SW 1271 (cell line): ENCODE data around the gene RHBDF2.

Source experiments
- DNase-seq, 2 experiments: peaks; one replicate each; lab custom pipeline; 2025; lab: John Stamatoyannopoulos, UW

Gene RHBDF2

DNA sequence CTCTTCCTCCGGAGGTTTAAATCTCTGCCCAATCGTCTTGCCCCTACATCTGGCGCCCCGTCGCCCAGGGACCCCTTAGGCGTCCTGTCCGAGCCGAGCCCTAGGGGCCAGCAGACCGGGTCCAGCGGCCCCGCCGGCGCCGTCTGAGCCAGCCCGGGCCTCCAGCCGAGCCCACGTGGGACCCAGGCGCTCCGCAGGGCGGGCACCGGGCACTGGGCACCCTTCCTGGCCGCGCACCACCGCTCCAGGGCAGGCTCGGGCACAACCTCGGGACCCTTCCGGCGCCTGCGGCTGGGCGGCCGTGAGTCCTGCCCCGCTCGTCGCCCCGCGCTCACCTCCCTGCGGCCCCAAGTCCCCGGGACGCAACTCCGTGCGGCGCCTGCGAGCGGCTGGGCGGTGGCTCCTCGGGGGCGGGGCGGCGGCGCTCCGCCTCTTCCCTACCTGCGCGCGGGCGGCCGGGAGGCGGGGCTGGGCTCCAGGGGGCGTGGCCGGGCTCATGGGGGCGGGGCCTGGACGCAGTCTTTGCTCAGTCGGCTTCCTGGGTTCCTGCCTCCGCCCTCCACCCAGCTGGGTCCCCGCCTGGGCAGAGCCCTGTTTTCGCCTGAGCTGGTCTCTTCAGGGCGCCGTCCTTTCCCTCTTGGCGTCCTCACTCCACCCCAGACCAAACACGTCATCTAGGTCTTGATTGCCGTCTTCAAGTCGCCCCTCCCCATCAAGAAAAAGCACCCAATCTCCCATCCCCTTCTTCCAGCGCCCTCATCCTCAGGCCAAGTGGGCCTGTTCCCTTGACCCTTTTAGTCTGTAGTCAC lies at the start of gene RHBDF2:
RHBDF2 (minus strand) TSS at position 406 of the 809 bp plus-strand sequence. CDS start 19,899 bp downstream, outside the sequence.
- DNase-seq: peak in 1 of 2 experiments; percentile 68

DNA sequence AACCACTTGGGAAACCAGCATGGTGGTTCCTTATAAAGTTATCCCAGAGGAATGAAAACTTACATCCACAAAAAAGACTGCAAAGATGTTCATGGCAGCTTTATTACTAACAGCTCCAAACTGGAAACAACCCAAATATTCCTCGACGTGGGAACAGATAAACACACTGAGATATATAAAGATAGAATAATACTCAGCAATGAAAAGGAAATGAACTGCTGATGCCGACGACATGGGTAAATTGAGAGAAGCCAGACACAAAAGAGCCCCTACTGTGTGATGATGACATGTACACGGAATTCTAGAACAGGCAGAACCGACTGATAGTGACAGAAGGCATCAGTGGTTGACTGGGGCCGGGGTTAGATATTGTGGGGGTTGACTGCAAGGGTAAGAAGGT lies 48.3 kb upstream of the RHBDF2 start:
- DNase-seq: no peak

DNA sequence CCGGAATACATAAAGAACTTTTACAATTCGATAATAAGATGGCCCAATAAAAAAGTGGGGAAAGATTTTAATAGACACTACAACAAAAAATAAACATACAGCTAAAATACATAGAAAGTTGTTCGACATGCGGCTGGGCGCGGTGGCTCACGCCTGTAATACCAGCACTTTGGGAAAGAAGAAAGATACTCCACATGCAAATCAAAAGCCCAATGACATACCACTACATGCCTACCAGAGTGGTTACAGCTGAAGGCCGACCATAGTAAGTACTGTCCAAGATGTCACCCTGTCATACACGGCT lies 47.9 kb upstream of the RHBDF2 start:
- no peak for DNase-seq

DNA sequence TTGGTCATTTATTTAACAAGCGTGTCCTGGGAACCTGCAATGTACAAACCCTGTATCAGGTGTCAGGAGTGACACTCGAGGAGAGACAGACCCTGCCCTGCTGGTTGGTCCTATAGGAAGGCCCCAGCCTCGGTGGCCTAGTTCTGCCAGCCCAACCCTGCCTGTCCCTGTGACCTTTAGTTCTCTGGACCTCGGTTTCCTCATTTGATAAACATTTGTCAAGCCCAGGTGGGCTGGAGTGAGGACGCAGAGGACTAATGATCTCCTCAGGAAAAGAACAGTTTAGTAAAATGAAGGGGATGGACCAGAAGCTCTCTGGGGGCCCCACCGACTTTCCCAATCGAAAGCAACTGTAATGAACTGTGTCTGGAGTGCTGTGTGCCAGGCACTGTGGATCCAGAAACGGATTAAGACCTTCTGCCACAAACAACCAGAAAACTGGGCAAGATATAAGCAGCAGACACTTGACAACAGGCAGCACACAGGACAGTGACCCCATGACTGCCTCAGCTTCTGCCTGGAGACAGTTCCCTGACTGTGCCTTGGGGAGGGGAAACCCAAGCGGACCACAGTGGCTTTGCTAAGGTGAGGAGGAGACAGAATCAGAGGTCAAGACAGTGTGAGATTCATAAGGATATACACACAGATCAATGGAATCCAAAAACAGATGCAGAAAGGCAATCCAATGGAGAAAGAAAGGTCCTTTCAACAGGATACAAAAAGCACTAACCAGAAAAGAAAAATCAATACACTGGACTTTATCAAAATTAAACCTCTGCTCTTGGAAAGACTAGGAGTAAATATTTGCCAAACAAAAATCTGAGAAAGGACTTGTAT lies 47.4 kb upstream of the RHBDF2 start:
- DNase-seq: no peak

DNA sequence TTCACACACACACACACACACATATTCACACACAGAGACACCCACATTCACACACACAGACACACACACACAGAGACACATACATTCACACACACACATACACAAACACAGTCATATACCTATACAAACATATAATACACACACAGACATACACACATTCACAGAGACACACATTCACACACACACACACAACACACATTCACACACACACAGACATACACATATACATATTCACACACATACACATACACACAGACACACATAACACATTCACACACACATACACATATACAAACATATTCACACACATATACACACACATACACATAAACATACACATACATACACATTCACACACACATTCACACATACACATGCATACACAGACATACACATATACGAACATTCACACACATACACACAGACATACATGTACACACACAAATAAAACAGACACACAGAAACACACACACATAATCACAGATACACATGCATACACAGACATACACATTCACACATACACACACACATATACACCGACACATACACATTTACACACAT lies 46.5 kb upstream of the RHBDF2 start:
- no peak for DNase-seq

DNA sequence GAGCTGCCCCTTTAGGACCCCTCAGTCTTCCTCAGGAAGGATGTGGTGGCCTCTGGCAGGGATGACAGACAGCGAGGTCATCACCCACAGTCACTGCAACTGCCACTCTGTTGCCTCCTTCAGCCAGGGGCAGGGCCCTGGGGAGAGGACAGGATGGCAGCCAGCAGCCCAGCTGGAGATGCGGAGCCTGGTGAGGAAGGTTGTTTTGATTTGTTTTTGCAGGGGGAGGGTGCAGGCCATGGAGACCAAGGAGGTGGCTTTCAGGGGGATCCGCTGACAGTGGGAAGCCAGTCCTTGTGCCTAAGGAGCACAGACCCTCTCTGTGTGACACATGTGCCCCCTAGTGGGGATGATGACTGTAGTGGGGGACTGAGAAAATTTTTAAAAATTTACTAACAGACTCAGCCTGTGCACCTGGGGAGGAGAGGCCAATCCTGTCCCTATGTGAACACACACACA lies 46.0 kb upstream of the RHBDF2 start:
- DNase-seq: peak in 1 of 2 experiments; percentile 27

DNA sequence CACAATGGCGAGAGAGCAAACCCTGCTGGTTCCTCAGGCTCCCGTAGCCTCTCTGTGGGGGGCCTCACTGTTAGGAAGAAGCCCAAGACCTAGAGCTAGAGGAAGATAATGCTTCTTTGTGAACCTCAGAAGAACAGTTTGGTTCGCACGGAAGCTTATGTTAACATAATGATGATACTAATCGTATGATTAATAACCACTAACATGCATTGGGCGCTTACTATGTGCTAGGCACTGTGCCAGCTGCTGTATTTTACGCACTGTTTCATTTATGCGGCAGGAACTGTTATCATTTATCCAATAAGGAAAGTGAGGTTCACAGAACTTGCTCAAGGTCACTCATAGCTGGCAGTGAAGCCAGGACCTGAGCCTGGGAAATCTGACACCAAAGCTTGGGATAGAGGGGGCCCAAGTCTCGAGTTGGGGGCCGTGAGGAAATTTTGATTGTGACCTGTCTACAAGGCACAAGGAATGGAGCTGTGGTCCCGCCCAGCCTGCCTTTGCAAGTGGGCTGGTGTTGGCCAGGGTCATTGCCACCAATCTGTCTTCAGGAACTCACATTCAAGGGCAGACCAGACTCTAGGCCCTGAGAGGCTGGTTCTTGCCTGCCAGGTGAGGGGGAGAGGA lies 45.4 kb upstream of the RHBDF2 start:
- DNase-seq: no peak

DNA sequence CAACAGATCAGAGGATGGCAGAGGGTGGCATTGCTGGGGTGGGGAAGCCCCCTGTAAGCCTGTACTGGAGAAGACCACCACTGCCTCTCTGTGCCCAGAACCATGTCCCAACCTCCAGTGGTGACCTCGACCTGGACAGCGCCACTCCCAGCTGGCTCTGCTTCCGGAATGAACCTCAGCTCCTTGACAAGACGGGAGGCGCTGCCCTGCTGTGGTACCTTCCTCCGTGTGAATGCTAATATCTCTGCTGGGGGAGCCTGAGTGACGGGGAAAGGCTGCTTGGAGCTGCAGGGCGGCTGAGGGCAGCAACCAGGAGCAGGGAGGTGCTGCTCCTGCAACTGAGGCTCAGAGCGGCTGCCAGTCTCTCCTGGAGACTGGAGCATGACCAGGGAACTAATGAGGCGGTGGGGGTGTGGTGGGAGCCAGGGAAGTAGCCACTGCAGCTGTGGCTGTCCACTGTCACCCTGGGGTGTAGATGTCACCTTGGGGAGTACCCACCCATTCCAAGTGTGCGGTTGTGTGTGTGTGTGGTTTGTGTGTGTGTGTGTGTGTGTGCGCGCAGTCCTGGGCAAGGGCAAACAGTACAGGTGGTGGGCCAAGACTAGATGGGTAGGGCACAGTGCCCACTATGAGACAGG lies 44.8 kb upstream of the RHBDF2 start:
- DNase-seq: no peak

DNA sequence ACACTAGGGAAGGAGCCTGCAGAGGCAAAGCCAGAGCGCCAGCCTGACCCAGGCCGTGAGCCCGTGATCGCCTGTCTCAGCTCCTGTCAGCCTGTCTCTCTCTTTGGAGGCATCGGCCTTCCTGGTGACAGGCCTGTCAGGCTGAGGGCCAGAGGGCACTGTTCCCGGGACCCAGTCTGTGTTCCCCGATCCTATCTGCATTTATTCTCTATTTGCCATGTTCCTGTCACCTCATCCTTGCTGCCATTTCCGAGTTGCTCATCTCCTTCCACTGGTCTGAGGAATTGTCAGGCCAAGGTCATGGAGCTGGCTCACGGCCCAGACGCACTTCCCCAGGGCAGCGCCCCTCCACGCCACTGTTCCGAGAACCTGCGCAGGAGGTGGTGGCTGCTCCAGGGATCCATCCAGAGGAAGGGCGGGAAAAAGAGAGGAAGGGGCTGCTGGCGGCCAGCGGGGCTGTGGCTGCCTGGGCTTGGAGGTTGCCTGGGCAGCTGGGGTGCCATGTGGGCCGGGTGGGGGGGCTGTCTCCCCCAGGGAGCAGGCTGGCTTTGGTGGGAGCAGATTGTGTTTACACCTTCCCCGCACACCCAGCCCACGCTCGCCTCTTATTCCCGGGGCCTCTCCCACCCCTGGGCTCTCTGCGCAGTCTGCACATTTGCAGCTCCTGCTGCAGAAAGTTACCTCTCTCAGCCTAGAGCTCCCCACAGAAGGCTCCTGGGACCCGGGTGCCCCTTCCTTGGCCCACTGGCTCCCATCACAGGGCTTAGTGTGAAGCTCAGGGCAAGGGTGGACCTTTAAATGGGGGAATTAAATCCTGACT lies 43.5 kb upstream of the RHBDF2 start:
- no peak for DNase-seq

DNA sequence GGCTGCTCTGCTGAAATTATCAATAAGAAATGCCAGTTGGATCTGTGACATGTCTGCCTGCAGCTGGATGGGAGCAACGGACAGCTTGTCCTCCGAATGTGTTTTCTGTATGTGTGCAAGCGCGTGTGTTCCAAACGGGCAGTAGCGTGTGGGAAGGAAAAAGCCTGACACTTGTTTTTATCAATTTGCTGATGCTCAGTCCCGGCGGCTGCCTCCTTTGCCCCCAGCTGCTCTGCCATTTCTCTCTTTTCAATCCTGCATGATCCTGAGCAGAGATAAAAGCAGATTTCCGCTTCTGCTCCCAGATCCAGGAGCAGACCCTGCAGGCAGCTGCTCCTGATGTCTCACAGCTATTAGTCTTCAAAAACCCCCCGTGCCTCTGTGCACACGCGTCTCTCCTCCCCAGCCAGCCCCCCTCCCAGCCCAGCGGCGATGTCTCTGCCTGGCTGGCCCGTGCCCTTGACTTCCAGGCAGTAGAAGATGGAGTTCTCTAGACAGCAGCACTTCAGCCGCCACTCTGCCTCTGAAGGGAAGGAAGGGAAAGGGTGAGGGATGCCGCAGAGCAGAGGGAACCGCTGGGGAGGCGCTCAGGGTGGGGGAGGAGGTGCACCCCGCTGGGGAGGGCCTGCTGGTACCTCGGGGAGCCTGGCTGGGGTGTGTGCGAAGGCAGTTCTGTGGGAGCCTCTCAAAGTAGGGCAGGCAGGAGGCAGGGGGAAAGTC lies 42.8 kb upstream of the RHBDF2 start:
- no peak for DNase-seq

DNA sequence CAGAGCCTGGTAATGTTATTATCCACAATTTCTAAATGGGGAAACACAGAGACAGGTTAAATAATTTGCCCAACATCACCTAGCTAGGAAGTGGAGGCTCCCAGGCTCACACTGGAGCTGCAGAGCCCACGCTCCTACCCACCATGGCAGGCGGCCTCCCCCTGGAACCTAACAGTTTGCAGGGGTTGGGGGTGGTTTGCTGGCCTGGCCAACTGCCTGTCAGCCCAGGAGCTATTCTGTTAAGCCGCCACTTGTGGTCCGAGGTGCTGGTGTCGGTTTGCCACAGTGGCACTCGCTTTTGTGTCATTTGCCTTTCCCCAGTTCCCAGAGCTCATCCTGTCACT lies 42.2 kb upstream of the RHBDF2 start:
- DNase-seq: no peak

DNA sequence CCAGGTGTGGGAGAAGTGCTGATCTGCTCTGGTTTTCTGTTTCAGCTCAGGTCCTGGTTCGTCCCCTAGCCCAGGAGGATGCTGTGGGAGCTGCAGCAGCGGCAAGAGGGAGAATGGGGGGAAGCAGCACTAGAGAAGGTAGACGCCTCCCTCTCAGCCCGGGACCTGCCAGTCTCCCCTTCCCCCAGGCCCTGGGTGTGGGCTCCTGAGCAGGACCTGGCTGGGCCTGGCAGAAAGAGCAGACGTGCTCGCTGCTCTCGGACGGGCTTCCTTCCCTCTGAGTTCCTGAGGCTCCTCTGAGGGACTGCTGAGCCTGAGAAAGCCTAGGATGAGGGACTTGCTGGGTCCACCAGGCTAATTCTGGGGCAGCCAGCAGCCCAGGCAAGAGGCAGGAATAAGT lies 41.8 kb upstream of the RHBDF2 start:
- DNase-seq: no peak

DNA sequence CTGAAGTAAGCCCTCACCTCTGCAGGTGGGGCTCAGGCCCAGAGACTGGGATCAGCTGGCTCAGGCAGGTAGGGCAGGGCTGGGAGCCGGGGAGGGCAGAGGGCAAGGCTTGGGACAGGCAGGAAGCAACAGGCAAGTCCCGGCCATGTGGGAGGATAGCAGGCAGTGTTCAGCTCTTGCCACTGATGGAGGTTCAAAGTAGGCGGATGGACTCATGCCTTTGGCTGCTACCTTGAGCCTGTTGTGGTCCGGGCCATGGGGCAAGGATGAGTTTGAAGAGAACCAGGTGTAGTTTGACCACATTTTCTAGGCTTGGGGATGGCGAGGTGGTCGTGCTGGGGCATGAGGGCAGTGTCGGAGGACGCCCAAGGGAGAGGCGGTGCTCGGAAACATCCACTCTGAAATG lies 41.3 kb upstream of the RHBDF2 start:
- DNase-seq: no peak

DNA sequence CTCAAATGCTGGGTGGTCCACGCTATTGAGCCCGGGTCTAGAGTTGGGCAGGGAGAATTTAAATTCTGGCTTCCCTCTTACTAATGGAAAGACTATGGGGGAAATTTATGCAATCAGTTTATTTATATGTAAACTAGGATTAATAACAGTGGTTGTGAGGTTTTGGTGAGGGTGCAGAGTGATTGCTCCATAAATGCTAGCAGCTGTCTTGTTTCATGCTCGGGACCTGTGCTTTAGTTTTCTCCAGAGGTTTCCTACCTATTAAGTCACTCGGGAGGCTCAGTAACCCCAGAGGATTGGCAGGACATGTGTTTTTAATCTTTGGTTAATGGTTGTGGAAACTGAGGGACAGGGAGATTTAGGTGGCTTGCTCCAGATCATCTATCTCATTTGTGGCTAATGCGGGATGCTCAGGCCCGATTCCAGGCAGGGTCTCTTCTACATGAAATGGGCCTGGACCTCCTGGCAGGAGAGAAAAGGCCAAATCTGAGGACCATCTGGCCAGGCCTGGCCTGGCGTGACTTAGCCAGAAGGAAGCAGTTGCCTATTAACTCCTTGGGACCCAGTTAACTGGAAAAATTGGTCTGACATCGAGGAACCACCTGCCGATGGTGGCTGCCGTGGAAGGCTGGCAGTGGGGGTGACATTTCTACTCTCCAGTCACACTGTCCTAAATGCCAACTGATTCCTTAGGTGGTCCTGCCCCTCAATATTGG lies 40.7 kb upstream of the RHBDF2 start:
- DNase-seq: no peak

DNA sequence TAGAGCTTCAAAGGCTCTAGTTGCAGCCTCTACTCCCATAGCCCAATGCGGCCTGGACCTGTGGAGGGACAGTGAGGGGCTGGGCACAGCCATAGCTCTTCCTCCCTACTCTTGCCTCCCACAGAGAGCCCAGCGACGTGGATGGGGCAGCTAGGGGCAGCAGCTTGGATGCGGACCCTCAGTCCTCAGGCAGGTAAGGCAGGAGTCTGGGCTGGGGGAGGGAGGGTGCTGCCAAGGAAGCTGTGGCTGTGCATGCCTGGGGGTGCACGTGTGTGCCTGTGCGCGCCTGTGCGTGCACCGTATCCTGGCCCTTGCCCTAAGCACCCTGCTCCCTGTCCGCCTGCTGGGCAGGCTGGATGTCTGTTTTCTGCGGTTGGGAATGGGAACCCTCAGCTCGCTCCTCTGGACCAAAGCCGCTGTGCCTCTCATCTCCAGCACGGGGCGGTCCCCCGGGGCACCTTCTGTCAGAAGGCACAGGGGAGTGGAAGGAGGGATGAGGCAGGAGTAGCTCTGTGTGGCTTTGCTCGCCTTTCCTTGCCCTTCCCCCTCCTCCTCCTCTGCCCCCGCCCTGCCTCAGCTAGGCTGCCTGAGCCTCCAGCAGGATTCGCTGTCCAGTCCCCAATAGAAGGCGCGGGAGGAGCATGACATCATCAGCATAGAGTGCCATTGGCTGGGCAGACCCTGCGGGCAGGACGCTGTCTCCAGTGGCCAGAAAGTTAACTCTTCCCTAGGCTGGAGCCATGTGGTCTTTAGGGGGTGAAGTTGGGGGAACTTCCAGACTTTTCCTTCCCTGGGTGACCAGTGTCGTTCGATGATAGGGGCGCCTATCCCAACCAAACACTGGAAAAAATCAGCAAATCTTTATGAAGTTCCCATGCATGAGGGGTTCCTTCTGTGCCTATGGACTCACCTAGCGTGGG lies 39.4 kb upstream of the RHBDF2 start:
- peak in 1 of 2 experiments; percentile 27 for DNase-seq

DNA sequence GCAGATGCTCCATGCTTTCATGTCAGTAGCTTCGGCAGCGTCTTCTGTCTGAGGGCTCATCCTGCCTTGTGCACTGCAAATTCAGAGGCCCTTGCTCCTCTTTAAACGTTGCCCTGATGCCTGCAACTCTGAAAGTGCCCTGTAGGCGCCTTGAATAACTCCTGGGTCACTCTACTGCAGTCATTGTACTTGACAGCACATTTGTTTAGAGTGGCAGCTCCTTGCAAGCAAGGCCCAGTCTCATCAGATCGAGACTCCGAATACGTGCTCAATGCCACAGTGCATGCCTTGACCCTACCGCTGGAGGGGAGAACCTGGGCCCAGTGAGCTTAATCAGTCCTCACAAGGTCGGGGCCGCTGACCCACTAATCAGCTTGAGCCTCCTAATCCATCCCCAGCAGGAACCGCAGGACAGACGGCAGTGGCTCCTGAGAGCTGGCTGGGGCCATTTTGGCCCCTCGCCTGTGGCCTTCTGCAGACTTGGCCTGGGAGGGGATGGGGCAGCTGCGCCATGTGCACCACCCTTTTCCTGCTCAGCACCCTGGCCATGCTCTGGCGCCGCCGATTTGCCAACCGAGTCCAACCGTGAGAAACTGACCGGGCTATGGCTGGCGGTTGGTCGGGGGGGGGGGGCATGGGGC lies 38.5 kb upstream of the RHBDF2 start, which contains the start of gene PRCD:
PRCD (plus strand) TSS at position 414 of the 641 bp plus-strand sequence; CDS start at position 512, 98 bp downstream.
- no peak for DNase-seq

DNA sequence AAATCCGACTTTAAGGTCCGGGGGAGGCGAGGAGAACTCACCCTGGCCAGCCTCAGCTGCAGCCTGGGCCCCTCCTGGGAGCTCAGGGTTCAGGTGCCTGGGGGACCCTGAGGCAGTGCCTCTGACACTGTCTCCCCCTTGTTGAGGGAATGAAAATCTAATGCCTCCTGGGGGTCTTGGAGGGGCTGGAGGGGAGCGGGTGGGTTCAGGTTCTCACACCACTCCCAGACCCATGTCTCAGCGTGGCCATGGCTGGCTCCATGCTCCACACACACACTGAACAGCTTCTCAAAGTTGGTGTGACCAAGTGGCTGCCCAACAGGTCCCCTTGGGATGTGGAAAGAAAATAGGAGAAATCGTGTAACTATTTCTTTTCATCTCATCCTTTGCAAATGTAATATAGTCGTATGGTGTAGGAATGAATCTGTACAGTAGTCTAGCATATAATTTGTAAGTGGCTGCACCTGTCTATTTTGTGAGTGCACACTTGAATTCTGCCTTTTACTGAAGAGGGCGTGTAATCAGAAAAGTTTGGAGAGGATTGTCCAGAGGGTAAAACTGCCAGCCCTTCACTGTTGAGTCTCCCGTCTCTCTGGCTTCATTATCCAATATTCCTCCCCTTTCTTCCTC lies 37.8 kb upstream of the RHBDF2 start:
- DNase-seq: no peak
